ENCODE measurements around the gene HMGCS2.

- TF ChIP-seq CTCF (conservative IDR thresholded peaks at IDR 0.05; ENCODE audit: low read length) = no peak
- no peak for TF ChIP-seq EZH2phosphoT487 (IDR thresholded peaks at IDR 0.05; ENCODE audit: borderline replicate concordance, low read depth, low read length)
Measured at GRCh38 chr1:119778886-119779560, 10.3 kb upstream of the HMGCS2 start.

Data from OCI-LY7 (cell line).